MG63 (cell line): ENCODE results near the gene GNB4. TPM values are rescaled to one million over a fixed set of nuclear protein-coding genes. Genes with fewer than 3 reads are reported as not detected.

ENCODE experiments used
- total RNA-seq: library from RNA; depleted of rRNA; stranded (reverse); fragments of >200 nt; shearing (Covaris generic); gene quantifications from 2 replicates; pipeline ENCODE4 v1.2.3, GENCODE V29; 2014; ENCODE audit warnings: low replicate concordance; rRNA removed

GNB4 gene
- total RNA-seq, 1 experiment from 2014 or later: 50.9 TPM

Other genes with a start within 250 kb of the GNB4 start
- 0.30 and 0.54 TPM in 2 replicates for gene KCNMB3, start 200.4 kb downstream of the GNB4 start, total RNA-seq
- gene ZNF639, start 128.4 kb downstream of the GNB4 start, total RNA-seq: 89.9 and 138 TPM in 2 replicates
- gene MFN1, start 103.8 kb downstream of the GNB4 start, total RNA-seq: 40.8 and 51.8 TPM in 2 replicates
- gene ACTL6A, start 111.5 kb upstream of the GNB4 start, total RNA-seq: 152 and 159 TPM in 2 replicates
- gene MRPL47, start 153.2 kb upstream of the GNB4 start, total RNA-seq: 87.3 and 101 TPM in 2 replicates
- gene NDUFB5, start 153.3 kb upstream of the GNB4 start, total RNA-seq: 192 and 260 TPM in 2 replicates
- gene USP13, start 201.6 kb upstream of the GNB4 start, total RNA-seq: 9.8 and 21.0 TPM in 2 replicates